Right ventricle myocardium inferior (tissue), 1 donor: ENCODE data around the gene ADAM8. TPM values are rescaled to one million over a fixed set of nuclear protein-coding genes. Genes with fewer than 3 reads are reported as not detected.

ENCODE experiments used
- microRNA-seq: library from miRNA; unstranded; fragments of <30 nt; microRNA quantifications from one replicate; pipeline ENCODE4 v1.2.0, GENCODE V29; 2020
- total RNA-seq: library from RNA; stranded (reverse); fragmentation: NEBNext Ultra II Directional; extraction: Animal tissue kit (Norgen Biotek cat#: 25700); gene quantifications from one replicate; pipeline ENCODE4 v1.2.1, GENCODE V29; 2021
- donor health status: DM: no; HTN: yes; CAD: no; lungs with severe emphysema.

ADAM8 gene
- total RNA-seq, 1 donor from 2014 or later: 2.0 TPM

Small RNA genes within 50 kb of the gene (microRNA-seq; reads per million reads assigned to microRNA genes)
- gene MIR202: 1.8 reads per million

Other genes with a start within 250 kb of the ADAM8 start
- not detected for gene ADGRA1, start 188.9 kb downstream of the ADAM8 start, total RNA-seq
- gene KNDC1, start 116.6 kb downstream of the ADAM8 start, total RNA-seq: not detected
- not detected for gene UTF1, start 46.7 kb downstream of the ADAM8 start, total RNA-seq
- gene VENTX, start 39.0 kb downstream of the ADAM8 start, total RNA-seq: 0.54 TPM
- gene TUBGCP2, start 32.0 kb upstream of the ADAM8 start, total RNA-seq: 44.7 TPM
- gene ZNF511, start 32.0 kb upstream of the ADAM8 start, total RNA-seq: 39.4 TPM
- not detected for gene CALY, start 60.0 kb upstream of the ADAM8 start, total RNA-seq
- not detected for gene PRAP1, start 70.5 kb upstream of the ADAM8 start, total RNA-seq
- 7.9 TPM for gene FUOM, start 81.2 kb upstream of the ADAM8 start, total RNA-seq
- gene ECHS1, start 96.5 kb upstream of the ADAM8 start, total RNA-seq: 224 TPM
- 3.5 TPM for gene PAOX, start 102.4 kb upstream of the ADAM8 start, total RNA-seq
- 17.8 TPM for gene MTG1, start 117.3 kb upstream of the ADAM8 start, total RNA-seq
- gene SPRN, start 147.8 kb upstream of the ADAM8 start, total RNA-seq: not detected
- gene SCART1, start 177.1 kb upstream of the ADAM8 start, total RNA-seq: 0.30 TPM